ENCODE results near the gene LDHAL6A. TPM values are rescaled to one million over a fixed set of nuclear protein-coding genes. Genes with fewer than 3 reads are reported as not detected.

LDHAL6A gene
- total and polyA plus RNA-seq, 2 donors (not counting 3 experiments of a cell fraction or from before 2014, with no cell fraction given) = not detected

- no peaks in the 10 kb centered on the region for H3K4me1 ChIP-seq (ENCODE audit: control insufficient read depth, extremely low read depth, insufficient read depth, low read length)
- CTCF ChIA-PET = no interaction called here
Measured at GRCh38 chr11:18468059-18468458, 12.4 kb downstream of the LDHAL6A start.

More at GRCh38 chr11:18468059-18468458, 12.4 kb downstream of the LDHAL6A start:
- no TSS peak for BruUV-seq (replicated peaks)
- TF ChIP-seq FOS (IDR thresholded peaks at IDR 0.05; ENCODE audit: borderline replicate concordance, insufficient read depth, low read length) (no peak), EZH2 (IDR thresholded peaks at IDR 0.05; ENCODE audit: borderline replicate concordance, low read depth, low read length, severe bottlenecking) (no peak), POLR2AphosphoS5 (IDR thresholded peaks at IDR 0.05; ENCODE audit: insufficient read depth, low read depth, low read length) (no peak), CTCF (IDR thresholded peaks at IDR 0.05; ENCODE audit: extremely low read depth in 1 of 2, insufficient read depth in 1 of 2, low read depth in 1 of 2, low read length in 2 of 2) (no peak), POLR2A (IDR thresholded peaks at IDR 0.05; ENCODE audit: low read depth, low read length) (no peak), GATA2 (IDR thresholded peaks at IDR 0.05; ENCODE audit: insufficient read depth, insufficient read length, low read depth, low read length) (no peak)
- Histone ChIP-seq H3K9me3 (replicated peaks; ENCODE audit: control insufficient read depth, insufficient read depth, low read length) (no peaks in the 10 kb centered on the region), H3K9me1 (replicated peaks; ENCODE audit: control insufficient read depth, extremely low read depth, insufficient read depth, low read length) (no peaks in the 10 kb centered on the region), H3K4me2 (ENCODE audit: insufficient read depth, low read length) (no peak overlapping the region), H3K27ac (ENCODE audit: insufficient read depth, low read depth, low read length) (no peak overlapping the region), H3K79me2 (ENCODE audit: control insufficient read depth, insufficient read depth, low read length) (no peaks in the 10 kb centered on the region), H3K27me3 (ENCODE audit: control insufficient read depth in 2 of 2, insufficient read depth in 2 of 2, low read length in 2 of 2) (no peaks in the 10 kb centered on the region), H3K4me3 (replicated peaks in 1 of 3; ENCODE audit: insufficient read depth in 1 of 3, low read depth in 1 of 3, low read length in 3 of 3) (no peak overlapping the region), H4K20me1 (replicated peaks; ENCODE audit: control insufficient read depth, extremely low read depth, insufficient read depth, low read length) (no peaks in the 10 kb centered on the region), H3K9ac (replicated peaks; ENCODE audit: extremely low read depth, insufficient read depth, low read length) (no peak overlapping the region), H2AFZ (ENCODE audit: low read depth, low read length) (no peak overlapping the region), H3K36me3 (ENCODE audit: control insufficient read depth in 2 of 2, extremely low read depth in 1 of 2, insufficient read depth in 2 of 2, low read length in 2 of 2) (no peaks in the 10 kb centered on the region)
- DNase-seq (ENCODE audit: low read depth, low spot score) (no peak), FAIRE-seq (no peak)
- POLR2A ChIA-PET = interaction anchor here (1.1 kb wide), 1 partner anchor 59 kb away, joined by 3 read pairs; no protein-coding TSS in a partner anchor
- dilution Hi-C loops (cut with MboI; ENCODE audit: extremely low pct_ligation_motif_present, low sequenced_read_pairs) = no loop called here
- intact Hi-C loops (cut with micrococcal nuclease) = no loop called here
